Activated CD8-positive, alpha-beta T cell treated with anti-CD3 and anti-CD28 coated beads, Interleukin-2, amount 10 ng/mL, durations not matched to agents 7 days and 5 days (primary cell): ENCODE data around the gene PDE9A. TPM values are rescaled to one million over a fixed set of nuclear protein-coding genes. Genes with fewer than 3 reads are reported as not detected.

Source experiments
- ATAC-seq: fragments of 150-1000 bp; cut with Tn5 transposase; one replicate; pipeline ENCODE4 v1.10.0; 2021; ENCODE audit warnings: moderate library complexity
- CTCF ChIA-PET: fragments of 350-600 bp; sonication (Branson Sonifier 250); formaldehyde crosslinking; loops from one replicate; lab custom pipeline; 2021; ENCODE audit warnings: antibody characterized with exemption; lab: Charles Lee
- POLR2A ChIA-PET: fragments of 350-600 bp; sonication (Branson Sonifier 250); formaldehyde crosslinking; loops from one replicate; lab custom pipeline; 2021; ENCODE audit warnings: antibody characterized with exemption; lab: Charles Lee
- DNase-seq: peaks from one replicate; pipeline ENCODE4 v3.0.0-alpha.2; 2020
- H3K27ac Mint-ChIP-seq: one replicate; pipeline ENCODE4 v1.8.0; 2021; ENCODE audit warnings: mild to moderate bottlenecking, mixed read lengths
- H3K27me3 Mint-ChIP-seq: one replicate; pipeline ENCODE4 v1.8.0; 2021; ENCODE audit warnings: low read depth, mixed read lengths
- H3K36me3 Mint-ChIP-seq: one replicate; pipeline ENCODE4 v1.8.0; 2021; ENCODE audit warnings: low read depth, mixed read lengths
- H3K4me1 Mint-ChIP-seq: one replicate; pipeline ENCODE4 v1.8.0; 2021; ENCODE audit warnings: low read depth, mixed read lengths
- H3K4me3 Mint-ChIP-seq: one replicate; pipeline ENCODE4 v1.8.0; 2021; ENCODE audit warnings: mild to moderate bottlenecking, mixed read lengths
- H3K9me3 Mint-ChIP-seq: one replicate; pipeline ENCODE4 v1.8.0; 2022; ENCODE audit warnings: mixed read lengths; ENCODE audit not compliant: insufficient read depth
- total RNA-seq, 2 experiments: library from RNA; stranded (reverse); gene quantifications; one replicate each; pipeline ENCODE4 v1.2.3, GENCODE V29; 2021

Gene PDE9A
- total RNA-seq, 2 experiments from 2014 or later = 8.3 to 10.8 TPM

GRCh38 chr21:42654913-42655795 is 1.7 kb downstream of the PDE9A start:
- POLR2A ChIA-PET = interaction anchor here (0.6 kb wide), 2 partner anchors 169 to 238 kb away, joined by 3 read pairs; partner anchors contain the start of gene NDUFV3
- ATAC-seq = no peak
- CTCF ChIA-PET = interaction anchor here (0.8 to 2.0 kb wide), 4 partner anchors 16 to 162 kb away, joined by 3 to 8 read pairs (median 6); no protein-coding TSS in a partner anchor
- H3K27me3 Mint-ChIP-seq = peaks cover 26% of the 10 kb centered on the region
- H3K27ac Mint-ChIP-seq = peak overlapping the region; percentile 18
- H3K4me3 Mint-ChIP-seq = peak overlapping the region; percentile 24
- DNase-seq = no peak
- H3K4me1 Mint-ChIP-seq = peaks cover 22% of the 10 kb centered on the region
- H3K36me3 Mint-ChIP-seq = no peaks in the 10 kb centered on the region
- no peaks in the 10 kb centered on the region for H3K9me3 Mint-ChIP-seq

DNA sequence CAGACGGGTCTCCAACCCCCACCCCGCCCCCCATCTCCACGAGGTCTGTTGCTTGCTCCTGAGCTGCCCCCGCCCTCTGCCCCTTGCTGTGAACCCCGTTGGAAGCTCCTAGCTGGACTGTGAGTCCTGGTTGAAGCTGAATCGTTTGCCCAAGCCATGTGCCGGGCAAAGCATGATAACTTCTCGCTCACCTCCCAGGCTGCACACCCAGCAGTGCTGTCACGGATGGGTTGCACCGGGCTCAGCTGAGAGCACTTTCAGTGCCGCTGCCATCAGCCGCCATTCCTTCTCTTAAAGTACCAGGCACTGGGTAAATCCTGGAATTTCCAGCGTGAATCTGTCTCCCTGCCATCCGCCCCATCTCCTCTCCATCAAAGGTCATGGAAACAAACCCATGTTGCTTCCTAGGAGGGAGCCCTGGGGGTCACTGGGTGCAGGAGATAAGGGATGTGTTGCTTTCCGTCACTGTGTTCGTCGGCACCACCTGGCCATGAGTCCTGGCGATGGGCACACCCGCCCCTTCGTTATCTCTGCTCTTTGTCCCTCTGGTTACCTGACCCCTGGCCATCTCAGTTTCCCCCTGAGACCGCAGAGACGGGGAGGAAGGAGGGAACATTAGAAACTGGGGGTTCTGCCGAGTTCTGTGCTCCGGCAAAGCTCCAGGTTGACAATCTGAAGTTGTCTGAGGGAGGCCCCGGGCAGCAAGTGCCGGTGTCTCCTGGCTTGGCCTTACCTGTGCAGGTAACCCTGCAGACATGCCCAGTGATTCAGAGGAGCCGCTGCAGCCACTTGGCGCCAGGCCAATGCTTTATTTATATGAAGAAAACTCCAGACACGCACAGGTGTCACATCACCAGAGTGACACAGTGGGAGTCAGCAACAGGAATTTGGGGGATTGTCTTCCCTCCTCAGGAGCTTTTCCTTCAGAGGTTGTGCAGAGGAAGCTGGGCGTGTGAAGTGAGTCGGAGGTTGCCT is 2.7 kb downstream of the PDE9A start:
- ChIA-PET POLR2A (interaction anchor here (0.6 kb wide), 1 partner anchor 237 kb away, joined by 3 read pairs; the partner anchor contains the start of gene NDUFV3), CTCF (no interaction called here)
- no peak for DNase-seq
- H3K4me3 Mint-ChIP-seq = no peak overlapping the region
- H3K9me3 Mint-ChIP-seq = no peaks in the 10 kb centered on the region
- H3K27ac Mint-ChIP-seq = no peak overlapping the region
- H3K36me3 Mint-ChIP-seq = no peaks in the 10 kb centered on the region
- peaks cover 22% of the 10 kb centered on the region for H3K4me1 Mint-ChIP-seq
- peaks cover 24% of the 10 kb centered on the region for H3K27me3 Mint-ChIP-seq
- no peak for ATAC-seq

- Mint-ChIP-seq H3K27ac (no peak overlapping the region), H3K9me3 (no peaks in the 10 kb centered on the region), H3K27me3 (peaks cover 18% of the 10 kb centered on the region), H3K4me3 (no peak overlapping the region), H3K36me3 (no peaks in the 10 kb centered on the region), H3K4me1 (peaks cover 21% of the 10 kb centered on the region)
- POLR2A ChIA-PET = no interaction called here
- DNase-seq = no peak
- ATAC-seq = no peak
- CTCF ChIA-PET = no interaction called here
These were observed 3.5 kb downstream of the PDE9A start for GRCh38 chr21:42656872-42657271.

DNA sequence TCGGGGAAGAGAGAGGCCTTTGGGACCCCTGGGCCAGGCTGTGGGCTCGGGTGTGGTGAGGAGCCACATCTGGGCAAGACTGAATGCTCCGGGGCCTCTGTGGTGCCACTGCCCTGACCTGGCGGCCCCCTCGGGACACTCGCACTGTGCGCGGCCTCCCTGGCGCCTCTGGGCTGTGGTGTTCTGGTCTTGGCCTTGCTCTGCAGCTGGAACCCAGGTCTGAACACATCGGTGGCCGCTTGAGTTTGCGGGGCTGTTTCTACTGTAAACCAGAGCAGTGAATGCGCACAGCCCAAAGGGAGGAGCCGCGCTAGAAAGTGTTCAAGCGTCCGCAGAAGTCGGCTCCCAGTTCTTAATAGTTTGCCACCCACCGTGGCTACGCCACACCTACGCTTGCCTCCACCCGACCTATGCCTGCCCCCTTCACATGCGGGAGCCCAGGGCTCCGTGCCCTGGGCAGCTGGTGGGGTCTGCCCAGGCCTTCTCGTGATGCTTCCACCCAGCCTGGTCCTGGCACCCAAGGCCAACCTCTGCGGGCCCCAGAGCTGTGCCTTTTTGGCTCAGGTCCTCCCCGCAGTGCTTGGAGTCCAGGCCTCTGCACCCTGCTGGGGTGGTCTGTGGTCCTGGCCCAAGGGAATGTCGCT is 4.4 kb downstream of the PDE9A start:
- Mint-ChIP-seq H3K4me3 (no peak overlapping the region), H3K9me3 (no peaks in the 10 kb centered on the region), H3K27me3 (peaks cover 12% of the 10 kb centered on the region)

DNA sequence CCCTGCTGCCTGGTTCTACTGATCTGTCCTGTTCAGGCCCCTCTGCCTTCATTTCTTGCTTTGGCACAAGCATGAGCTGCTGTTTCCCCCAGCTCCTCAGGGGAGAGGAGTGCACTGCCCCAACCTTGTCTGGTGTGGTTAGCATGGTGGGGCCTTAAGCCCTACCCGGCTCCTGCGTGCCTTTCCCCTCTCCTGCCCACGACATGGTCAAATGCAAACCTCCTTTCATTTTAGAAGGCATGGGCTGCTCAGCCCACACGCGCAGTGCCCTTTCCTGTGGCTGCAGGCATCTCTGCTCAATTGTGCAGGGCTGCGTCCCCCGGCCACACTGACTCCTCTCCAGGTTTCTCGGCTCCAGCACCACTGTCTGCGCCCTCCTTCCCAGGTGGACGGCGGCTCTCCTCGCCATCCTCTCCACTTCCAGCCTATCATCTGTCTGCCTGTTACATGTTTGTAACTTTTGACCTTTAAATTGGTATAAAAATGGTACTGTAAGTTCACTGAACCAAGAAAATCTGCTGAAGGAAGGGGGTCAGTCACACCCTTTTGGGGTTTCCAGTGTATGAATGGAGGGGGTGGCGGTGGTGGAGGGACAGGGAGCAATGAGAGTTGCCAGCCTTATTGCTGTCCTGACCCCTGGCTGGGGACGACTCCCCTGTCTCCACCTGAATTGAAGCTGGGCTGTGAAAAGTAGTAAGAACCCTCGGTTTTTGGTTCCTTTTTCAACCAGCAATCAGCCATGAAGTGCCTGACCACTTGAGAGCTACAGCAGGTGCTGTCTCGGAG is 5.1 kb downstream of the PDE9A start:
- no peak for DNase-seq
- H3K27ac Mint-ChIP-seq = no peak overlapping the region
- POLR2A ChIA-PET = no interaction called here
- CTCF ChIA-PET = no interaction called here
- peaks cover 7% of the 10 kb centered on the region for H3K27me3 Mint-ChIP-seq
- ATAC-seq = no peak
- H3K4me1 Mint-ChIP-seq = peaks cover 16% of the 10 kb centered on the region
- H3K4me3 Mint-ChIP-seq = no peak overlapping the region
- no peaks in the 10 kb centered on the region for H3K36me3 Mint-ChIP-seq
- no peaks in the 10 kb centered on the region for H3K9me3 Mint-ChIP-seq

More for the DNA sequence above, 4.4 kb downstream of the PDE9A start:
- no peak overlapping the region for H3K27ac Mint-ChIP-seq
- CTCF ChIA-PET = interaction anchor here (0.6 kb wide), 1 partner anchor 27 kb away, joined by 3 read pairs; no protein-coding TSS in a partner anchor
- POLR2A ChIA-PET = no interaction called here
- no peaks in the 10 kb centered on the region for H3K36me3 Mint-ChIP-seq
- ATAC-seq = no peak
- peaks cover 20% of the 10 kb centered on the region for H3K4me1 Mint-ChIP-seq
- DNase-seq = no peak

GRCh38 chr21:42659416-42660117 is 6.1 kb downstream of the PDE9A start:
- Mint-ChIP-seq H3K4me1 (peaks cover 13% of the 10 kb centered on the region), H3K36me3 (no peaks in the 10 kb centered on the region), H3K27me3 (peaks cover 6% of the 10 kb centered on the region), H3K4me3 (no peak overlapping the region), H3K27ac (no peak overlapping the region), H3K9me3 (no peaks in the 10 kb centered on the region)
- DNase-seq = no peak
- CTCF ChIA-PET = no interaction called here
- POLR2A ChIA-PET = no interaction called here
- ATAC-seq = no peak

- Mint-ChIP-seq H3K36me3 (peaks cover 2% of the 10 kb centered on the region), H3K4me1 (peaks cover 13% of the 10 kb centered on the region), H3K4me3 (no peak overlapping the region), H3K9me3 (no peaks in the 10 kb centered on the region), H3K27ac (no peak overlapping the region), H3K27me3 (peaks cover under 1% of the 10 kb centered on the region)
- ChIA-PET CTCF (no interaction called here), POLR2A (no interaction called here)
- ATAC-seq (no peak), DNase-seq (no peak)
These were observed 6.7 kb downstream of the PDE9A start for GRCh38 chr21:42660118-42660470.

DNA sequence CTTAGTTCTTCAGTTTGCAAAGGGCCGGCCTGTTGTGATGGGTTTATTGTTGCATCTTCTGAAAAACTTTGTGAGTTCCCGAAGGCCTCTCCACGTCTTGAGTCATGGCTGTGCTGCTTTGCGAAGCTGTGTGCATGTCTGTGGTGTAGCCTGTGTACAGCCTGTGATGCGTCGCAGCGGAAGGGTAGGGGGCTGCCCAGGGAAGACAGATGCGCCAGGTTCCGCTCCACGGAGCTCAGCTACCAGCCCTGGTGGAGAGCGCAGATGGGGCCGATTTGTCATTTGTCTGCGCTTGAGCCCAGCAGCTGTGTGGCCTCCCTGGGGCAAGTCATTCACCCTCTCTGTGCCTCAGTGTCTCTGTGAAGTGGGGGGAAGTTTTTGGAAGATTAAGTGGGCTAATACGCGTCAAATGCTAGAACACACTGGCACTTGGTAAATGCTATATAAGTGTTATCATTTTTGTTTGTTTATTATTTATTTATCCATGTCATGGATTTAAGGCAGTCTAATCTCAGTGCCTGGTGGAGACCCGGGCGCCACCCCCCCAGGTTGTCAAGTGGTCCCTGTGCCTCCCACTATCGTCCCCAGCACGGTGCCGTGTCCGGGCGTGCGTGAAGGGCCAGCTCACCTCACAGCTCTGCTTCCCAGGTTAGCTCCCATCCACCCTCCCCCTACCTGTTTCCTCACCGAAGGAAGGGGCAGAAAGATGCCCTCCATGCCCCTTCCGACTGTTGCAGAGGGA is 8.4 kb downstream of the PDE9A start:
- no peaks in the 10 kb centered on the region for H3K9me3 Mint-ChIP-seq
- no peaks in the 10 kb centered on the region for H3K27me3 Mint-ChIP-seq
- ChIA-PET CTCF (no interaction called here), POLR2A (no interaction called here)
- DNase-seq (no peak), ATAC-seq (no peak)
- H3K4me3 Mint-ChIP-seq = no peak overlapping the region
- no peak overlapping the region for H3K27ac Mint-ChIP-seq
- peaks cover 2% of the 10 kb centered on the region for H3K36me3 Mint-ChIP-seq
- peaks cover 12% of the 10 kb centered on the region for H3K4me1 Mint-ChIP-seq

DNA sequence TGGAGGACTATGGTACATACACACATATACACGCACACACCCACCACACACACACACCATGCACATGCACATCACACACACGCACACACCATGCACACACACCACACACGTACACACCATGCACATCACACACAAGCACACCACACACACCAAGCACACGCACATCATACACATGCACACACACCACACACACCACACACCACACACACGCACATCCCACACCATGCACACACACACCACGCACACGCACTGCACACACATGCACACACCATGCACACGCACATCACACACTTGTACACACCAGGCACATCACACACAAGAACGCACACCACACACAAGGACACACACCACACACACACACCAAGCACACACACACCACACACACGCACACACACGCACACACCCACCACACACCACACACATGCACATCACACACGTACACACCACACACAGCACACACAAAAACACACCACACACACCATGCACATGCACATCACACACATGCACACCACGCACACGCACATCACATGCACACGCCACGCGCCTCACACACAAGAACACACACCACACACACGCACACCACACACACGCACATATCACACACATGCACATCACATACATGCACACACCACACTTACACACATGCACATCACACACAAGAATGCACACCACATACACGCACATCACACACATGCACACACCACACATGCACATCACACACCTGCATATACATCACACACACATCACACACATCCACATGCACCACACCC is 9.2 kb downstream of the PDE9A start:
- POLR2A ChIA-PET = no interaction called here
- Mint-ChIP-seq H3K36me3 (peaks cover 2% of the 10 kb centered on the region), H3K4me1 (peaks cover 12% of the 10 kb centered on the region), H3K4me3 (no peak overlapping the region), H3K9me3 (no peaks in the 10 kb centered on the region), H3K27me3 (no peaks in the 10 kb centered on the region), H3K27ac (no peak overlapping the region)
- ATAC-seq = no peak
- DNase-seq = no peak
- CTCF ChIA-PET = no interaction called here
